Suppressor macrophage (primary cell): ENCODE measurements around the gene HPX.

Source experiments
- DNase-seq, 4 experiments: peaks; one replicate each; pipeline ENCODE4 v3.0.0-alpha.2; 2020 to 2022

HPX gene

DNA sequence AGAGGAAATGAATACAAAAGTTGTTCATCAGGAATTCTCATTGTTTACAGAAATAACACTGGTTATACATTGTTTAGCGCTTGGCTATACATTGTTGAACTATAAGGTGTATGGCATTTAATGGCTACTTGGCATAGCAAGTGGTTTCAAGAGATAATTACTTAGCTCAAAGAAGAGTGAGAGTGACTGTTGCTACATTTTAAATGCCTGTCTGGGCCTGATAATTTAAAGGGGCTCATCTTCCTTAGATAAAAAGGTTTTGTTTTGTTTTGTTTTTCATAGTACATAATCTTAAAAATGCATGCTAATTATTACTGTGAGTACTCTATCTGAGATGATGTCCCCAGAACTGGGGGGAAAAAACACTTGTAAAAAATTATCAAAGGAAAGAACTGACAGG lies 52.0 kb downstream of the HPX start:
- DNase-seq = no peak

DNA sequence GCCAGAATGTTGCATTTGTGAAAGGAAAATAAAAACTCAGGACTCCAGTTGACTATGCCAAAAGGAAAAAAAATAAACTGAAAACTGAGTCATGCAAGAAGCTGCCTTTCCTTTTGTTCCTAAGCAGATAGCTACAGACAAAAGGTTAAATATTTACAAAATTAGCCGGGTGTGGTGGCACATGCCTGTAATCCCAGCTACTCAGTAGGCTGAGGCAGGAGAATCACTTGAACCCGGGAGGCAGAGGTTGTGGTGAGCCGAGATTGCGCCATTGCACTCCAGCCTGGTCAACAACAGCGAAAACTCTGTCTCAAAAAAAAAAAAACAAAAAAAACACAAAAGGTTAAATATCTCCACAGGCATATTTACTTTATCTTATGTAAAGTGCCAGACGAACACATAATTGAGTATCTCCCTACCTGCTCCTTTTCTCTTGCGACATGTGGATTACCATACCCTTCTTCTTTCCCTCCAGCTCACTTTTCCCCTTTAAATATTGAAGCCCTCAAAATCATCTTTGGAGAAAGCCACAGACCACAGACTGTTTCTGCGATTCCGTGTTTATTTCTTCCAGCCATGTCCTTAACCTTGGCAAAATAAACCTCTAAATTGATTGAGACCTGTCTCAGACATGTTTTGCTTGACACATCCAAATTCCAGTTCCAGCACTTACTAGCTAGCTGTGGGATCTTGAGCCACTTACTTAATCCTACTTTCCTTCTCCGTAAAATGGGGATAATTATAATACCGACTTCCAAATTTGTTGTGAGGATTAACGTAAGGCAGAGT lies 52.8 kb downstream of the HPX start:
- no peak for DNase-seq

GRCh38 chr11:6385046-6385777 lies 55.6 kb downstream of the HPX start:
- DNase-seq = no peak
